HCT116 (cell line): Measurements from ENCODE around the gene DUSP6. TPM values are rescaled to one million over a fixed set of nuclear protein-coding genes. Genes with fewer than 3 reads are reported as not detected.

Source experiments
- ATAC-seq: fragments of 200-7000 bp; cut with Tn5 transposase; 2 replicates; pipeline ENCODE4 v1.9.1; 2020; ENCODE audit warnings: mild to moderate bottlenecking, moderate library complexity
- BruUV-seq: library from RNA; stranded (reverse); fragments of 400-500 nt; replicated peaks from 2 replicates; lab custom pipeline; 2021; lab: Mats Ljungman, UMichigan
- CTCF ChIA-PET: fragments of 300-600 bp; sonication (Branson Sonifier 250); formaldehyde crosslinking; loops from one replicate; lab custom pipeline; 2021; ENCODE audit warnings: antibody characterized with exemption; lab: Charles Lee
- POLR2A ChIA-PET: fragments of 300-600, 350-600 bp; sonication (Branson Sonifier 250); formaldehyde crosslinking; loops from one replicate; lab custom pipeline; 2021; ENCODE audit warnings: antibody characterized with exemption; lab: Charles Lee
- RAD21 ChIA-PET, 2 experiments: fragments of 300-600 bp; sonication (Branson Sonifier 250); formaldehyde crosslinking; loops; one replicate each; lab custom pipeline; 2023; ENCODE audit warnings: low total read pairs in 2 of 2; ENCODE audit not compliant: uncharacterized antibody in 2 of 2, unreplicated experiment in 2 of 2, low non-redundant PET in 1 of 2; lab: Charles Lee
- DNase-seq: peaks from one replicate; pipeline ENCODE4 v3.0.0-alpha.2; 2010; ENCODE audit warnings: low read depth, low spot score
- H2AFZ ChIP-seq: fragments of 200-600 bp; shearing (Covaris generic), sonication (generic); 2 replicates; pipeline ENCODE4 v1.6.1; 2017; ENCODE audit warnings: low read depth, mixed run types, mixed read lengths, antibody characterized with exemption, low read length; ENCODE audit not compliant: poor library complexity, severe bottlenecking
- H3K27ac ChIP-seq: 2 replicates; pipeline ENCODE4 v1.5.1; 2012; ENCODE audit warnings: low read depth, low read length
- H3K27me3 ChIP-seq: fragments of 200-600 bp; sonication (generic); 2 replicates; pipeline ENCODE4 v1.6.1; 2016; ENCODE audit warnings: mixed run types, low read length, mixed read lengths; ENCODE audit not compliant: insufficient read depth
- H3K36me3 ChIP-seq, 2 experiments: fragments of 200-500 bp in 1 of 2; fragments of 200-600 bp in 1 of 2; sonication (Bioruptor generic) in 1 of 2; sonication (generic) in 1 of 2; 2 replicates each; pipeline versions ENCODE4 v1.5.1 to v1.6.1; 2014 to 2016; ENCODE audit warnings: low read length in 2 of 2, inconsistent platforms in 1 of 2, mixed read lengths in 1 of 2, mixed run types in 1 of 2; ENCODE audit not compliant: insufficient read depth in 2 of 2, control insufficient read depth in 1 of 2
- H3K4me1 ChIP-seq, 2 experiments: fragments of 200-600 bp in 1 of 2; sonication (generic) in 1 of 2; 2 replicates each; pipeline versions ENCODE4 v1.5.1 to v1.6.1; 2012 to 2017; ENCODE audit warnings: low read length in 2 of 2, inconsistent platforms in 1 of 2, mild to moderate bottlenecking in 1 of 2, mixed read lengths in 1 of 2, mixed run types in 1 of 2, moderate library complexity in 1 of 2; ENCODE audit not compliant: insufficient read depth in 2 of 2, control insufficient read depth in 1 of 2
- H3K4me2 ChIP-seq: fragments of 200-600 bp; sonication (generic); 2 replicates; pipeline ENCODE4 v1.6.1; 2017; ENCODE audit warnings: mixed run types, low read length, mixed read lengths
- H3K4me3 ChIP-seq, 2 experiments: fragments of 200-600 bp in 1 of 2; sonication (generic) in 1 of 2; replicated peaks in 1 of 2; 2 replicates each; pipeline ENCODE4 v1.5.1; 2011 to 2016; ENCODE audit warnings: low read length in 2 of 2, control low read depth in 1 of 2, low read depth in 1 of 2, mild to moderate bottlenecking in 1 of 2, mixed read lengths in 1 of 2, mixed run types in 1 of 2
- H3K79me2 ChIP-seq: fragments of 200-600 bp; sonication (generic); 2 replicates; pipeline ENCODE4 v1.6.1; 2017; ENCODE audit warnings: mild to moderate bottlenecking, mixed run types, low read length, moderate library complexity, mixed read lengths; ENCODE audit not compliant: insufficient read depth
- H3K9ac ChIP-seq: fragments of 200-600 bp; sonication (generic); 2 replicates; pipeline ENCODE4 v1.6.1; 2016; ENCODE audit warnings: low read length, mixed read lengths
- H3K9me2 ChIP-seq: fragments of 200-600 bp; sonication (generic), shearing (Covaris generic); 2 replicates; pipeline ENCODE4 v1.6.1; 2017; ENCODE audit warnings: mixed run types, mild to moderate bottlenecking, moderate library complexity; ENCODE audit not compliant: insufficient read depth
- H3K9me3 ChIP-seq, 2 experiments: fragments of 200-500 bp in 1 of 2; fragments of 200-600 bp in 1 of 2; sonication (Bioruptor generic) in 1 of 2; sonication (generic) in 1 of 2; 2 replicates each; pipeline ENCODE4 v1.6.1; 2014 to 2017; ENCODE audit warnings: low read length in 2 of 2, mixed read lengths in 2 of 2, inconsistent platforms in 1 of 2, low read depth in 1 of 2, mild to moderate bottlenecking in 1 of 2, mixed run types in 1 of 2, moderate library complexity in 1 of 2; ENCODE audit not compliant: control insufficient read depth in 1 of 2, insufficient read depth in 1 of 2
- H4K20me1 ChIP-seq: fragments of 200-600 bp; sonication (generic), shearing (Covaris generic); 2 replicates; pipeline ENCODE4 v1.6.1; 2017; ENCODE audit warnings: mixed run types, mild to moderate bottlenecking, moderate library complexity; ENCODE audit not compliant: insufficient read depth
- ATF3 ChIP-seq: IDR thresholded peaks from 2 replicates; pipeline ENCODE4 v1.6.1; 2012
- CBX3 ChIP-seq: IDR thresholded peaks from 2 replicates; pipeline ENCODE4 v1.6.1; 2012; ENCODE audit warnings: low read depth
- EGR1 ChIP-seq: IDR thresholded peaks from 2 replicates; pipeline ENCODE4 v1.6.1; 2012; ENCODE audit warnings: low read depth
- ELF1 ChIP-seq: IDR thresholded peaks from 2 replicates; pipeline ENCODE4 v1.6.1; 2012; ENCODE audit warnings: low read depth, borderline replicate concordance
- FOSL1 ChIP-seq: IDR thresholded peaks from 2 replicates; pipeline ENCODE4 v1.6.1; 2012; ENCODE audit warnings: low read depth
- JUND ChIP-seq: IDR thresholded peaks from 2 replicates; pipeline ENCODE4 v1.6.1; 2012
- MAX ChIP-seq: IDR thresholded peaks from 2 replicates; pipeline ENCODE4 v1.6.1; 2012
- POLR2AphosphoS5 ChIP-seq: IDR thresholded peaks from 2 replicates; pipeline ENCODE4 v1.6.1; 2011; ENCODE audit warnings: mild to moderate bottlenecking, low read depth, low read length, moderate library complexity
- RAD21 ChIP-seq: IDR thresholded peaks from 2 replicates; pipeline ENCODE4 v1.6.1; 2012; ENCODE audit warnings: low read depth, mild to moderate bottlenecking
- SIN3A ChIP-seq: IDR thresholded peaks from 2 replicates; pipeline ENCODE4 v1.6.1; 2012; ENCODE audit warnings: low read depth
- YY1 ChIP-seq: IDR thresholded peaks from 2 replicates; pipeline ENCODE4 v1.6.1; 2011; ENCODE audit warnings: low read length, low read depth, moderate library complexity, mild to moderate bottlenecking; ENCODE audit not compliant: insufficient replicate concordance; ENCODE audit errors: extremely low read depth
- ZBTB33 ChIP-seq: IDR thresholded peaks from 2 replicates; pipeline ENCODE4 v1.6.1; 2011; ENCODE audit warnings: mild to moderate bottlenecking, low read length, moderate library complexity; ENCODE audit not compliant: insufficient replicate concordance; ENCODE audit errors: extremely low read depth
- ZFX ChIP-seq: fragments of 450-650 bp; IDR thresholded peaks from 2 replicates; pipeline ENCODE4 v1.6.1; 2017
- ZNF274 ChIP-seq: fragments of 200-500 bp; sonication (Bioruptor generic); IDR thresholded peaks from 2 replicates; pipeline ENCODE4 v1.6.1; 2014; ENCODE audit warnings: mild to moderate bottlenecking, low read depth, low read length, inconsistent platforms
- intact Hi-C: fragments of 100-400 bp; cut with micrococcal nuclease; formaldehyde crosslinking; loops from 2 replicates; pipeline ENCODE4 v1.10.0; 2022
- total RNA-seq: library from RNA; stranded (reverse); gene quantifications from one replicate; pipeline ENCODE4 v1.2.1, GENCODE V29; 2021; ENCODE audit not compliant: unreplicated experiment

The DUSP6 gene
- total RNA-seq, 1 experiment from 2014 or later, result 219 TPM

GRCh38 chr12:89366676-89367364 lies 14.5 kb upstream of the DUSP6 start:
- intact Hi-C loops, result no loop called here
- Histone ChIP-seq H3K4me2 (no peak overlapping the region), H3K27me3 (no peaks in the 10 kb centered on the region), H3K27ac (no peak overlapping the region), H3K4me3 (no peak overlapping the region), H3K9ac (no peak overlapping the region), H3K9me3 (no peaks in the 10 kb centered on the region), H3K4me1 (peaks cover 24 to 30% of the 10 kb centered on the region in 2 experiments), H3K79me2 (no peaks in the 10 kb centered on the region), H2AFZ (no peak overlapping the region), H3K9me2 (no peaks in the 10 kb centered on the region), H3K36me3 (no peaks in the 10 kb centered on the region), H4K20me1 (no peaks in the 10 kb centered on the region)
- TF ChIP-seq ATF3 (no peak), RAD21 (no peak), ZNF274 (no peak), ELF1 (no peak), ZBTB33 (no peak), EGR1 (no peak), YY1 (no peak), JUND (no peak), POLR2AphosphoS5 (no peak), CBX3 (no peak), SIN3A (no peak), FOSL1 (no peak), MAX (no peak), ZFX (no peak)
- POLR2A ChIA-PET, result interaction anchor here (0.9 to 1.4 kb wide), 2 partner anchors 13 to 15 kb away, joined by 3 to 5 read pairs; partner anchors contain the start of gene DUSP6
- CTCF ChIA-PET, result no interaction called here
- DNase-seq (no peak), ATAC-seq (no peak)
- BruUV-seq, result no TSS peak
- RAD21 ChIA-PET, result no interaction called here
